ENCODE results near the gene PALMD.

DNA sequence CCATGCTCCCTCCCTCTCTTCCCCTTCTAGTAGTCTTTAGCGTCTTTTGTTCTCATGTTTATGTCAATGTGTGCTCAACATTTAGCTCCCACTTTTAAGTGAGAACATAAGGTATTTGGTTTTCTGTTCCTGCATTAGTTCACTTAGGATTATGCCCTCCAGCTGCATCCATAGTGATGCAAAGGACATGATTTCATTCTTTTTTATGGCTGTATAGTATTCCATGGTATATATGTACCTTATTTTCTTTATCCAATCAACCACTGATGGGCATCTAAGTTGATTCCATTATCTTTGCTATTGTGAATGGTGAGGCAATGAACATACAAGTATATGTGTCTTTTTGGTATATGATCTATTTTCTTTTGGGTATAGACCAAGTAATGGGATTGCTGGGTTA is 38.3 kb upstream of the PALMD start:
- no peak for TF ChIP-seq POLR2A (IDR thresholded peaks at IDR 0.05)
- TF ChIP-seq, protein P1, sequence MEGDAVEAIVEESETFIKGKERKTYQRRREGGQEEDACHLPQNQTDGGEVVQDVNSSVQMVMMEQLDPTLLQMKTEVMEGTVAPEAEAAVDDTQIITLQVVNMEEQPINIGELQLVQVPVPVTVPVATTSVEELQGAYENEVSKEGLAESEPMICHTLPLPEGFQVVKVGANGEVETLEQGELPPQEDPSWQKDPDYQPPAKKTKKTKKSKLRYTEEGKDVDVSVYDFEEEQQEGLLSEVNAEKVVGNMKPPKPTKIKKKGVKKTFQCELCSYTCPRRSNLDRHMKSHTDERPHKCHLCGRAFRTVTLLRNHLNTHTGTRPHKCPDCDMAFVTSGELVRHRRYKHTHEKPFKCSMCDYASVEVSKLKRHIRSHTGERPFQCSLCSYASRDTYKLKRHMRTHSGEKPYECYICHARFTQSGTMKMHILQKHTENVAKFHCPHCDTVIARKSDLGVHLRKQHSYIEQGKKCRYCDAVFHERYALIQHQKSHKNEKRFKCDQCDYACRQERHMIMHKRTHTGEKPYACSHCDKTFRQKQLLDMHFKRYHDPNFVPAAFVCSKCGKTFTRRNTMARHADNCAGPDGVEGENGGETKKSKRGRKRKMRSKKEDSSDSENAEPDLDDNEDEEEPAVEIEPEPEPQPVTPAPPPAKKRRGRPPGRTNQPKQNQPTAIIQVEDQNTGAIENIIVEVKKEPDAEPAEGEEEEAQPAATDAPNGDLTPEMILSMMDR (IDR thresholded peaks at IDR 0.05), result no peak
